ENCODE data around the gene NDUFV3. TPM values are rescaled to one million over a fixed set of nuclear protein-coding genes. Genes with fewer than 3 reads are reported as not detected.
"Not testable (repeated sequence)": the region's sequence is repeated elsewhere in the genome, so short reads cannot be mapped to it uniquely, and the experiment has no call there.

NDUFV3 gene
- total RNA-seq, 1 donor from 2014 or later, result 57.1 TPM

GRCh38 chr21:42937034-42937940, 44.2 kb downstream of the NDUFV3 start:
- not testable (repeated sequence) for DNase-seq

GRCh38 chr21:42937960-42938605, 45.0 kb downstream of the NDUFV3 start:
- DNase-seq, result peak; percentile 90

- DNase-seq, result not testable (repeated sequence)
Measured at GRCh38 chr21:42938606-42938995, 45.5 kb downstream of the NDUFV3 start.

- DNase-seq, result peak; percentile 98
Measured at GRCh38 chr21:42939582-42940413, 46.7 kb downstream of the NDUFV3 start.

GRCh38 chr21:42941696-42942085, 48.6 kb downstream of the NDUFV3 start:
- no peak for DNase-seq

GRCh38 chr21:42942244-42942643, 49.1 kb downstream of the NDUFV3 start:
- DNase-seq, result no peak

- DNase-seq, result not testable (repeated sequence)
Measured at GRCh38 chr21:42949094-42949755, 56.1 kb downstream of the NDUFV3 start.

GRCh38 chr21:42951193-42951592, 58.1 kb downstream of the NDUFV3 start:
- not testable (repeated sequence) for DNase-seq

- DNase-seq, result no peak
Measured at GRCh38 chr21:42956824-42957630, 63.9 kb downstream of the NDUFV3 start.

GRCh38 chr21:42958122-42958521, 65.0 kb downstream of the NDUFV3 start:
- DNase-seq, result not testable (repeated sequence)

GRCh38 chr21:42959728-42960127, 66.6 kb downstream of the NDUFV3 start:
- DNase-seq, result no peak

GRCh38 chr21:42962380-42963007, 69.4 kb downstream of the NDUFV3 start:
- DNase-seq, result no peak

Small RNAs within 50 kb of the gene (small RNA-seq; reads per million reads assigned to genes)
- not detected for gene MIR5692B (ENCODE audit: low replicate concordance)

Other genes with a start within 250 kb of the NDUFV3 start
- 9.8 TPM for gene PDE9A, start 239.7 kb upstream of the NDUFV3 start, total RNA-seq
- gene WDR4, start 13.8 kb upstream of the NDUFV3 start, total RNA-seq, result 13.7 TPM
- not detected for gene ERVH48-1, start 32.3 kb downstream of the NDUFV3 start, total RNA-seq
- gene PKNOX1, start 81.3 kb downstream of the NDUFV3 start, total RNA-seq, result 9.4 TPM
- gene CBS, start 182.5 kb downstream of the NDUFV3 start, total RNA-seq, result 6.2 TPM
- gene U2AF1, start 214.3 kb downstream of the NDUFV3 start, total RNA-seq, result 33.4 TPM

Data from tongue (tissue), 3 donors.